CD4-positive, alpha-beta memory T cell (primary cell): Measurements from ENCODE around the gene ZNF44. TPM values are rescaled to one million over a fixed set of nuclear protein-coding genes. Genes with fewer than 3 reads are reported as not detected.

Experiments used
- CTCF ChIA-PET: fragments of 350-600 bp; sonication (Branson Sonifier 250); formaldehyde crosslinking; loops from one replicate; lab custom pipeline; 2021; ENCODE audit warnings: inconsistent platforms; ENCODE audit not compliant: partially characterized antibody; lab: Charles Lee
- POLR2A ChIA-PET: fragments of 350-600 bp; sonication (Branson Sonifier 250); formaldehyde crosslinking; loops from one replicate; lab custom pipeline; 2021; ENCODE audit not compliant: partially characterized antibody; lab: Charles Lee
- DNase-seq, 5 donors: peaks; one replicate each; pipeline versions ENCODE4 v3.0.0 to v3.0.0-alpha.2; 2020 to 2022; ENCODE audit warnings: mixed read lengths in 1 of 5
- H3K27ac ChIP-seq: one replicate; pipeline ENCODE4 v1.7.0; 2013; ENCODE audit warnings: low read depth, low read length
- H3K27me3 ChIP-seq: 2 replicates; pipeline ENCODE4 v1.7.0; 2013; ENCODE audit warnings: mild to moderate bottlenecking, low read length, moderate library complexity; ENCODE audit not compliant: insufficient read depth
- H3K36me3 ChIP-seq: 2 replicates; pipeline ENCODE4 v1.7.0; 2013; ENCODE audit warnings: mild to moderate bottlenecking, low read length, moderate library complexity; ENCODE audit not compliant: insufficient read depth
- H3K4me1 ChIP-seq: 2 replicates; pipeline ENCODE4 v1.7.0; 2013; ENCODE audit warnings: mild to moderate bottlenecking, low read length, moderate library complexity; ENCODE audit not compliant: insufficient read depth
- H3K4me3 ChIP-seq, 2 donors: one replicate each; pipeline ENCODE4 v1.7.0; 2013; ENCODE audit warnings: low read length in 2 of 2, mild to moderate bottlenecking in 1 of 2
- H3K9me3 ChIP-seq, 2 donors: one replicate each; pipeline ENCODE4 v1.7.0; 2013; ENCODE audit warnings: low read length in 2 of 2, control low read depth in 1 of 2; ENCODE audit not compliant: control insufficient read depth in 1 of 2
- H3K27ac Mint-ChIP-seq, 7 donors: one replicate each; pipeline ENCODE4 v1.8.0; 2020 to 2021; ENCODE audit warnings: mixed read lengths in 7 of 7, mild to moderate bottlenecking in 6 of 7, inconsistent platforms in 3 of 7, moderate library complexity in 3 of 7
- H3K27me3 Mint-ChIP-seq, 2 donors: one replicate each; pipeline ENCODE4 v1.8.0; 2020 to 2021; ENCODE audit warnings: mixed read lengths in 2 of 2
- H3K36me3 Mint-ChIP-seq, 2 donors: one replicate each; pipeline ENCODE4 v1.8.0; 2020 to 2021; ENCODE audit warnings: mixed read lengths in 2 of 2, inconsistent platforms in 1 of 2, mild to moderate bottlenecking in 1 of 2
- H3K4me1 Mint-ChIP-seq, 4 donors: one replicate each; pipeline ENCODE4 v1.8.0; 2020 to 2021; ENCODE audit warnings: mixed read lengths in 4 of 4, mild to moderate bottlenecking in 1 of 4
- H3K4me3 Mint-ChIP-seq, 8 donors: one replicate each; pipeline ENCODE4 v1.8.0; 2020 to 2021; ENCODE audit warnings: mixed read lengths in 8 of 8, mild to moderate bottlenecking in 7 of 8, moderate library complexity in 6 of 8, inconsistent platforms in 3 of 8
- H3K9me3 Mint-ChIP-seq, 8 donors: one replicate each; pipeline ENCODE4 v1.8.0; 2020 to 2021; ENCODE audit warnings: mixed read lengths in 8 of 8, mild to moderate bottlenecking in 5 of 8, inconsistent platforms in 3 of 8, moderate library complexity in 1 of 8
- intact Hi-C: fragments of 100-400 bp; cut with micrococcal nuclease; formaldehyde crosslinking; loops from one replicate; pipeline ENCODE4 v1.15.1; 2023
- polyA plus RNA-seq, 2 donors: library from polyadenylated mRNA; unstranded; fragments of 300-500 nt; fragmentation: Illumina TruSeq; gene quantifications; one replicate each; pipeline ENCODE4 v1.2.3, GENCODE V29; 2021
- total RNA-seq, 2 experiments: library from RNA; stranded (reverse); gene quantifications; one replicate each; pipeline ENCODE4 v1.2.3, GENCODE V29; 2021

Gene ZNF44
- total and polyA plus RNA-seq, 4 experiments from 2014 or later: 27.9 to 62.2 (median 53.1) TPM

- no peak overlapping the region for H3K27ac ChIP-seq
- intact Hi-C loops: no loop called here
- no peaks in the 10 kb centered on the region for H3K27me3 ChIP-seq
- Mint-ChIP-seq H3K27ac (no peak overlapping the region), H3K9me3 (peaks cover 0 to 93% (median 77%) of the 10 kb centered on the region in 8 donors), H3K27me3 (no peaks in the 10 kb centered on the region), H3K4me3 (no peak overlapping the region), H3K4me1 (peaks cover 0 to 5% (median 0%) of the 10 kb centered on the region in 4 donors), H3K36me3 (peaks cover 51 to 66% of the 10 kb centered on the region in 2 donors)
- CTCF ChIA-PET: interaction anchor here (0.6 kb wide), 1 partner anchor 9 kb away, joined by 3 read pairs; no protein-coding TSS in a partner anchor
- peaks cover 11 to 66% of the 10 kb centered on the region in 2 donors for H3K9me3 ChIP-seq
- H3K4me3 ChIP-seq: no peak overlapping the region
- H3K4me1 ChIP-seq: no peaks in the 10 kb centered on the region
- peaks cover 20% of the 10 kb centered on the region for H3K36me3 ChIP-seq
- POLR2A ChIA-PET: no interaction called here
- DNase-seq: no peak
These were observed 23.8 kb downstream of the ZNF44 start for GRCh38 chr19:12270854-12271253.

- no peaks in the 10 kb centered on the region for H3K36me3 ChIP-seq
- DNase-seq: no peak
- H3K27me3 ChIP-seq: no peaks in the 10 kb centered on the region
- intact Hi-C loops: no loop called here
- H3K9me3 ChIP-seq: peaks cover 3 to 48% of the 10 kb centered on the region in 2 donors
- CTCF ChIA-PET: no interaction called here
- H3K4me3 ChIP-seq: no peak overlapping the region
- H3K4me3 Mint-ChIP-seq: no peak overlapping the region
- H3K9me3 Mint-ChIP-seq: peaks cover 2 to 88% (median 63%) of the 10 kb centered on the region in 8 donors
- no peaks in the 10 kb centered on the region for H3K27me3 Mint-ChIP-seq
- peaks cover 26 to 37% of the 10 kb centered on the region in 2 donors for H3K36me3 Mint-ChIP-seq
- H3K27ac ChIP-seq: no peak overlapping the region
- peaks cover 0 to 6% (median 2%) of the 10 kb centered on the region in 4 donors for H3K4me1 Mint-ChIP-seq
- no peak overlapping the region for H3K27ac Mint-ChIP-seq
- no peaks in the 10 kb centered on the region for H3K4me1 ChIP-seq
- POLR2A ChIA-PET: no interaction called here
These were observed 28.6 kb downstream of the ZNF44 start for GRCh38 chr19:12265921-12266704.

- H3K9me3 Mint-ChIP-seq: peaks cover 5 to 79% (median 53%) of the 10 kb centered on the region in 8 donors
- POLR2A ChIA-PET: no interaction called here
- H3K27ac Mint-ChIP-seq: no peak overlapping the region
These were observed 33.1 kb downstream of the ZNF44 start for GRCh38 chr19:12261554-12261953.

GRCh38 chr19:12260861-12261260 is 33.8 kb downstream of the ZNF44 start:
- Histone ChIP-seq H3K4me3 (no peak overlapping the region), H3K9me3 (peaks cover 0 to 20% of the 10 kb centered on the region in 2 donors), H3K27ac (no peak overlapping the region), H3K27me3 (no peaks in the 10 kb centered on the region), H3K36me3 (no peaks in the 10 kb centered on the region), H3K4me1 (no peaks in the 10 kb centered on the region)
- Mint-ChIP-seq H3K27me3 (no peaks in the 10 kb centered on the region), H3K27ac (no peak overlapping the region), H3K4me1 (peaks cover 0 to 5% (median 4%) of the 10 kb centered on the region in 4 donors), H3K9me3 (peaks cover 5 to 83% (median 55%) of the 10 kb centered on the region in 8 donors), H3K4me3 (no peak overlapping the region), H3K36me3 (peaks cover 29 to 31% of the 10 kb centered on the region in 2 donors)
- ChIA-PET POLR2A (no interaction called here), CTCF (no interaction called here)
- no peak for DNase-seq
- intact Hi-C loops: no loop called here

More at GRCh38 chr19:12261554-12261953, 33.1 kb downstream of the ZNF44 start:
- Histone ChIP-seq H3K27ac (no peak overlapping the region), H3K9me3 (peaks cover 0 to 20% of the 10 kb centered on the region in 2 donors), H3K27me3 (no peaks in the 10 kb centered on the region), H3K4me3 (no peak overlapping the region), H3K36me3 (no peaks in the 10 kb centered on the region), H3K4me1 (no peaks in the 10 kb centered on the region)
- Mint-ChIP-seq H3K4me1 (peaks cover 0 to 5% (median 4%) of the 10 kb centered on the region in 4 donors), H3K27me3 (no peaks in the 10 kb centered on the region), H3K4me3 (no peak overlapping the region), H3K36me3 (peaks cover 23 to 27% of the 10 kb centered on the region in 2 donors)
- intact Hi-C loops: no loop called here
- CTCF ChIA-PET: no interaction called here
- DNase-seq: no peak

- Histone ChIP-seq H3K4me3 (no peak overlapping the region), H3K9me3 (peaks cover 0 to 18% of the 10 kb centered on the region in 2 donors), H3K36me3 (no peaks in the 10 kb centered on the region), H3K27ac (no peak overlapping the region), H3K27me3 (no peaks in the 10 kb centered on the region), H3K4me1 (no peaks in the 10 kb centered on the region)
- CTCF ChIA-PET: no interaction called here
- H3K27me3 Mint-ChIP-seq: no peaks in the 10 kb centered on the region
- POLR2A ChIA-PET: no interaction called here
- intact Hi-C loops: no loop called here
- H3K27ac Mint-ChIP-seq: no peak overlapping the region
- peaks cover 4 to 82% (median 55%) of the 10 kb centered on the region in 8 donors for H3K9me3 Mint-ChIP-seq
- DNase-seq: no peak
- peaks cover 31 to 32% of the 10 kb centered on the region in 2 donors for H3K36me3 Mint-ChIP-seq
- no peak overlapping the region for H3K4me3 Mint-ChIP-seq
- H3K4me1 Mint-ChIP-seq: peaks cover 0 to 5% (median 4%) of the 10 kb centered on the region in 4 donors
These were observed 34.4 kb downstream of the ZNF44 start for GRCh38 chr19:12260236-12260635.

GRCh38 chr19:12255372-12255771 is 39.3 kb downstream of the ZNF44 start:
- Histone ChIP-seq H3K27me3 (no peaks in the 10 kb centered on the region), H3K27ac (no peak overlapping the region), H3K9me3 (peaks cover 0 to 9% of the 10 kb centered on the region in 2 donors), H3K4me3 (no peak overlapping the region), H3K4me1 (no peaks in the 10 kb centered on the region), H3K36me3 (no peaks in the 10 kb centered on the region)
- Mint-ChIP-seq H3K4me3 (no peak overlapping the region), H3K27me3 (no peaks in the 10 kb centered on the region), H3K27ac (no peak overlapping the region), H3K4me1 (peaks cover 0 to 1% (median 0%) of the 10 kb centered on the region in 4 donors), H3K36me3 (peaks cover 32 to 34% of the 10 kb centered on the region in 2 donors), H3K9me3 (peaks cover 0 to 81% (median 57%) of the 10 kb centered on the region in 8 donors)
- ChIA-PET POLR2A (no interaction called here), CTCF (no interaction called here)
- no peak for DNase-seq
- intact Hi-C loops: no loop called here

GRCh38 chr19:12247644-12248222 is 47.0 kb downstream of the ZNF44 start:
- Histone ChIP-seq H3K9me3 (peaks cover 7 to 44% of the 10 kb centered on the region in 2 donors), H3K4me1 (no peaks in the 10 kb centered on the region), H3K27me3 (no peaks in the 10 kb centered on the region), H3K4me3 (no peak overlapping the region), H3K27ac (no peak overlapping the region), H3K36me3 (peaks cover 9% of the 10 kb centered on the region)
- no peak for DNase-seq
- peaks cover 0 to 89% (median 74%) of the 10 kb centered on the region in 8 donors for H3K9me3 Mint-ChIP-seq
- CTCF ChIA-PET: no interaction called here
- no peaks in the 10 kb centered on the region for H3K27me3 Mint-ChIP-seq
- H3K27ac Mint-ChIP-seq: no peak overlapping the region
- no peaks in the 10 kb centered on the region for H3K4me1 Mint-ChIP-seq
- H3K4me3 Mint-ChIP-seq: no peak overlapping the region
- H3K36me3 Mint-ChIP-seq: peaks cover 64 to 65% of the 10 kb centered on the region in 2 donors
- POLR2A ChIA-PET: no interaction called here
- intact Hi-C loops: no loop called here
